Gastroesophageal sphincter (tissue), 4 donors: ENCODE measurements around the gene METTL3. TPM values are rescaled to one million over a fixed set of nuclear protein-coding genes. Genes with fewer than 3 reads are reported as not detected.

Experiments used
- ATAC-seq: fragments of 150-250 bp; one replicate; pipeline ENCODE4 v1.9.1; 2016; ENCODE audit warnings: mild to moderate bottlenecking, moderate library complexity
- H3K27ac ChIP-seq, 4 donors: fragments of 200-600 bp; sonication (generic) in 3 of 4; 1 replicate in 3 of 4; 2 replicates in 1 of 4; pipeline ENCODE4 v1.5.1; 2016 to 2019
- H3K27me3 ChIP-seq: fragments of 200-600 bp; sonication (generic); one replicate; pipeline ENCODE4 v1.5.1; 2019
- H3K36me3 ChIP-seq, 2 donors: fragments of 200-600 bp; sonication (generic); one replicate each; pipeline ENCODE4 v1.5.1; 2019; ENCODE audit warnings: control low read depth in 1 of 2
- H3K4me1 ChIP-seq, 3 donors: fragments of 200-600 bp; sonication (generic); 1 replicate in 2 of 3; 2 replicates in 1 of 3; pipeline ENCODE4 v1.5.1; 2016 to 2019; ENCODE audit warnings: control low read depth in 2 of 3
- H3K4me3 ChIP-seq, 2 donors: fragments of 200-600 bp; sonication (generic); one replicate each; pipeline ENCODE4 v1.5.1; 2019; ENCODE audit warnings: mild to moderate bottlenecking in 1 of 2, moderate library complexity in 1 of 2
- H3K9me3 ChIP-seq, 3 donors: fragments of 200-600 bp; sonication (generic); one replicate each; pipeline ENCODE4 v1.5.1; 2017 to 2019; ENCODE audit warnings: control low read depth in 2 of 3
- EP300 ChIP-seq: sonication (generic); formaldehyde crosslinking; IDR thresholded peaks from one replicate; pipeline ENCODE4 v1.6.1; 2017; ENCODE audit warnings: antibody characterized with exemption, mild to moderate bottlenecking
- POLR2A ChIP-seq, 2 donors: fragments of 450-650 bp; IDR thresholded peaks; one replicate each; pipeline ENCODE4 v1.6.1; 2017; ENCODE audit warnings: antibody characterized with exemption in 2 of 2, mild to moderate bottlenecking in 2 of 2, moderate library complexity in 1 of 2
- POLR2AphosphoS5 ChIP-seq: sonication (generic); formaldehyde crosslinking; IDR thresholded peaks from one replicate; pipeline ENCODE4 v1.6.1; 2017; ENCODE audit warnings: antibody characterized with exemption
- WGBS, 2 donors: methylation state at CpG; one replicate each; pipeline ENCODE4 v1.1.5; 2018; ENCODE audit warnings: low coverage in 1 of 2; 5-methylcytosine and 5-hydroxymethylcytosine counted together
- total RNA-seq, 4 donors: library from RNA; depleted of rRNA; stranded (reverse); fragments of >200 nt; gene quantifications; one replicate each; pipeline ENCODE4 v1.1.0, GENCODE V29; 2016
- TF ChIP-seq, protein P1 (sequence below), 4 experiments: fragments of 200-600 bp in 2 of 4; fragments of 450-650 bp in 2 of 4; sonication (generic) in 1 of 4; IDR thresholded peaks; one replicate each; pipeline ENCODE4 v1.5.1; 2017 to 2019; ENCODE audit warnings: antibody characterized with exemption in 4 of 4, mild to moderate bottlenecking in 2 of 4, moderate library complexity in 2 of 4

The METTL3 gene
- total RNA-seq, 4 donors from 2014 or later = 31.9 to 73.0 (median 48.6) TPM

DNA sequence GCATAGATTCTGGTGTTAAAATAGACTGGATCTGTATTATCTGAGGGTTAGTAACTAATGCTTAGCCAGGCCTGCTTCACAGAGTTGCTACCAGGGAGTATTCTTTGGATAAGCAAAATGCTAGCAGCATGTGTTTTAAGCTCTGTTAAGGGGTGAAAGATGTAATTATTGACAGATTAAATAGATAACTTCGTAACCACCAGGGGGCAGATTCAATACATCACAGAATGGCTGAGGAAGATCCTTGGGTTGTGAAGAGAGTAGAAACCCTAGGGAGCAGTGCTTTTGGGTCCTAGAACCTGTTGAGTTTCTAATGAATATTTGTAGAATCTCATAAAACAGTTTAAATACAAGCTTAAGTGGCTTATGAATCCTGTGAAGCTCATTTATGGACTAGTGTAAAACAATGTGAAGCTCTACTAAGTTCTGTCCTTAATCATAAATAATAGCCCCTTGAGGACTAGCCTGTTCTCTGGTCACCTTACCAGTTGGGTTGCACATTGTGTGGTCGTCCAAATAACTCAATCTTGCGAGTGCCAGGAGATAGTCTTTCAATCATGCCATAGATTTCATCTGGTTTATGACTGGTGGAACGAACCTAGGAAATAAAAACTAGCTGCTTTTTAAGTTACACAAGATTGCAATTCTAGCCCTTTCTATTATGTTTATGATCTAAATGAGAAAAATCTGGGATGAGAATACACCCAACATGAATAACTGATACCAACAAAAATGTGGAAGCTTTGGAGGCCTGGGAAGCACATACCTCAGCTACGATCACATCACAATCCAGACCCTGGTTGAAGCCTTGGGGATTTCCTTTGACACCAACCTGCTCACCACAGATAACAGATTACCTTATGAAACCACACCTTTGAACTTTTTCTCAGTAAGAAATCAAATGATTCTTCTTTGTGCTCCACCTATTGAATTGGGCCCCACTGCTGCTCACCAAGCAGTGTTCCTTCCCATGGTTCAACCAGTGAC lies 12.3 kb downstream of the METTL3 start:
- H3K27ac ChIP-seq = peak overlapping the region in 1 of 4 donors; percentile 26

DNA sequence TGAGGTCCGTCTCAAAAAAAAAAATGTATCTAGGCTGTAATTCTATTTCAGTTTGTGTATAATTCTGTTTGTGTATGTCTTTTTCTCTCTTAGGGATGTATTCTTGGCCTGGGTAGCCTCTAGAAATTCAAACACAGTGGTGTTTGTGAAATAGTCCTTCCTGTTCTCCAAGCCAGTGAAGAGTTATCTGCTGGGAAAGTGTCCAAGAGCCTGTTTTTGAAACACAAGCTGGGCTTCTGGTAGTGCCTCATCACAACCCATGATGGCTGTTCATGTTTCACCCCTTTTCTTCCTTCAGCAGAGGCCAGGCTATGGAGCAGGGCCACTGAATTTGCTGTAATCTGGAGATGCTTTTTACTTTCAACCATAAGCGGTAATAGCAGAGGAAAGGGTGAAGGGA lies 14.7 kb downstream of the METTL3 start:
- WGBS, 2 donors = 67 to 81% methylated on average over 1 to 2 of the region's 2 CpGs
- ATAC-seq = no peak

More for the DNA sequence above, 12.3 kb downstream of the METTL3 start:
- 55 to 61% methylated on average over 5 of the region's 5 CpGs for WGBS, 2 donors
- no peak for ATAC-seq
- no peaks in the 10 kb centered on the region for H3K9me3 ChIP-seq
- no peak overlapping the region for H3K4me3 ChIP-seq
- H3K4me1 ChIP-seq = no peaks in the 10 kb centered on the region
- H3K36me3 ChIP-seq = peaks cover 0 to 98% of the 10 kb centered on the region in 2 donors
- no peak for TF ChIP-seq EP300
- TF ChIP-seq, protein P1, sequence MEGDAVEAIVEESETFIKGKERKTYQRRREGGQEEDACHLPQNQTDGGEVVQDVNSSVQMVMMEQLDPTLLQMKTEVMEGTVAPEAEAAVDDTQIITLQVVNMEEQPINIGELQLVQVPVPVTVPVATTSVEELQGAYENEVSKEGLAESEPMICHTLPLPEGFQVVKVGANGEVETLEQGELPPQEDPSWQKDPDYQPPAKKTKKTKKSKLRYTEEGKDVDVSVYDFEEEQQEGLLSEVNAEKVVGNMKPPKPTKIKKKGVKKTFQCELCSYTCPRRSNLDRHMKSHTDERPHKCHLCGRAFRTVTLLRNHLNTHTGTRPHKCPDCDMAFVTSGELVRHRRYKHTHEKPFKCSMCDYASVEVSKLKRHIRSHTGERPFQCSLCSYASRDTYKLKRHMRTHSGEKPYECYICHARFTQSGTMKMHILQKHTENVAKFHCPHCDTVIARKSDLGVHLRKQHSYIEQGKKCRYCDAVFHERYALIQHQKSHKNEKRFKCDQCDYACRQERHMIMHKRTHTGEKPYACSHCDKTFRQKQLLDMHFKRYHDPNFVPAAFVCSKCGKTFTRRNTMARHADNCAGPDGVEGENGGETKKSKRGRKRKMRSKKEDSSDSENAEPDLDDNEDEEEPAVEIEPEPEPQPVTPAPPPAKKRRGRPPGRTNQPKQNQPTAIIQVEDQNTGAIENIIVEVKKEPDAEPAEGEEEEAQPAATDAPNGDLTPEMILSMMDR (IDR thresholded peaks at IDR 0.05) = peak in 3 of 4 experiments; percentile 44 to 56 (median 55)
- TF ChIP-seq POLR2AphosphoS5 = no peak
- no peak for TF ChIP-seq POLR2A (IDR thresholded peaks at IDR 0.05)
- no peaks in the 10 kb centered on the region for H3K27me3 ChIP-seq

DNA sequence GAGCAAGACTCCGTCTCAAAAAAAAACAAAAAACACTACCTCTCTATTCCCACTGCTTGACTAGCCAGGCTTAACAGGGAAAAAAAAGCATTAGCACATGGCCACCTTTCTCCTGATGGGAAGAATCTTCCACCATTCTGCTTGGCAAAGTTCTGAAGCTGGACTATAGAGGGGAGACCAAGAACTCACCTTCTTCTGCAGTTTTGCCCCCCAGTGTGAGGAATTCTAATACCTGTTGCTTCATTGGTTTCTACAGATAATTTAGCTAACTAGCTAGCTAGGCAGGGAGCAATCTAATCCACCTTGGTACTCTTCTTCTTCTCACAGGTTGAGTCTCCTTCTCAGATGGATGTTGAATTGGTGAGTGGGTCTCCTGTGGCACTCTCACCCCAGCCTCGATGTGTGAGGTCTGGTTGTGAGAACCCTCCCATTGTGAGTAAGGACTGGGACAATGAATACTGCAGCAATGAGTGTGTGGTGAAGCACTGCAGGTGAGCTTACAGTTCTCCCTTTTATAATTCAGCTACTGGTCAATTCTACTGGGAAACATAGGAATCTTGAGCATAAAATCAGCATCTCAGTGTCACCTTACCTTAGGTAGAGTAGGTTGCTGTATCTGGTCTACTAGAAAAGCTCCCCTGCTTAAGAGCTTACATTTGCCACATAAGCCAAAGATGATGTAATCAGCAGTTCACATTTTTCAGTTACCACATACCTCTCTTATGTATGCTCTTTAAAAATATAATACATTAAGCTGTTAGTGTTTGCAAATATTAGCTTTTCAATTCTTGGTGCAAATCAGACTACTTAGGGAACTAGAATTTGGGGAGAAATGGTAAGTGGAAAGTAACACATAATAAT lies 16.0 kb downstream of the METTL3 start:
- Histone ChIP-seq H3K27me3 (no peaks in the 10 kb centered on the region), H3K4me1 (no peaks in the 10 kb centered on the region), H3K4me3 (no peak overlapping the region), H3K9me3 (no peaks in the 10 kb centered on the region), H3K36me3 (peaks cover 0 to 100% of the 10 kb centered on the region in 2 donors), H3K27ac (no peak overlapping the region)
- TF ChIP-seq, protein P1 (IDR thresholded peaks at IDR 0.05) = no peak
- TF ChIP-seq POLR2A (IDR thresholded peaks at IDR 0.05) (no peak), POLR2AphosphoS5 (no peak), EP300 (no peak)
- ATAC-seq = no peak
- 33 to 67% methylated on average over 1 to 2 of the region's 2 CpGs for WGBS, 2 donors

More for the DNA sequence above, 14.7 kb downstream of the METTL3 start:
- Histone ChIP-seq H3K4me3 (no peak overlapping the region), H3K36me3 (peaks cover 0 to 100% of the 10 kb centered on the region in 2 donors), H3K27ac (no peak overlapping the region), H3K9me3 (no peaks in the 10 kb centered on the region), H3K4me1 (no peaks in the 10 kb centered on the region), H3K27me3 (no peaks in the 10 kb centered on the region)
- TF ChIP-seq POLR2A (IDR thresholded peaks at IDR 0.05) (no peak), EP300 (no peak), POLR2AphosphoS5 (no peak)
- TF ChIP-seq, protein P1 (IDR thresholded peaks at IDR 0.05) = no peak

DNA sequence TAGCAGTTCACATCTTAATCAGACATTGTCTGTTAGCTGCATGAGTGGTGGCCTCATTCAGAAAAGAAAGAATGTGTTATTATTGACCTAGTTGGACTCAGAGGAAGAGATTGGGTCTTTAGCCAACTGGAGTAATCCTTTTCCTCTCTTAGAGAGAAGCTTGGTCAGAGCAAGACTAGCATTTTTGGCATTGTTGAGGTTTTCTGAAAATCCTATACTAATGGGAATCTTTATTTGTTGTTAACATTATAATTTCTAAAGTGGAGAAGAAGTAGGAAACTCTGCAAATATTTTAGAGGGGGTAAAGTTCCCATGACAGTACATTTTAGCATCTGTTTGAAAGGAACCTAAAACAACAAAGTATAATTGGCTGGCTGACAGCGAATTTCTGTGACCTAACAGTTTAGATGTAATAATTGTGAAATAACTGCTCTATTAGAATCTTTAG lies 24.5 kb downstream of the METTL3 start:
- peaks cover 0 to 20% (median 4%) of the 10 kb centered on the region in 3 donors for H3K4me1 ChIP-seq
- 53 to 80% methylated on average over 1 of the region's 1 CpG for WGBS, 2 donors

More for the DNA sequence above, 24.5 kb downstream of the METTL3 start:
- TF ChIP-seq, protein P1 (IDR thresholded peaks at IDR 0.05) = no peak
- TF ChIP-seq EP300 (no peak), POLR2A (IDR thresholded peaks at IDR 0.05) (no peak), POLR2AphosphoS5 (no peak)
- H3K36me3 ChIP-seq = peaks cover 0 to 63% of the 10 kb centered on the region in 2 donors
- no peak overlapping the region for H3K27ac ChIP-seq
- no peaks in the 10 kb centered on the region for H3K9me3 ChIP-seq
- H3K27me3 ChIP-seq = no peaks in the 10 kb centered on the region
- H3K4me3 ChIP-seq = no peak overlapping the region
- ATAC-seq = no peak
